ENCODE measurements around the gene CTSE. TPM values are rescaled to one million over a fixed set of nuclear protein-coding genes. Genes with fewer than 3 reads are reported as not detected.
"Not testable (repeated sequence)": the region's sequence is repeated elsewhere in the genome, so short reads cannot be mapped to it uniquely, and the experiment has no call there.

CTSE gene
- total and polyA plus RNA-seq, 2 of the 8 experiments (the other 6 are each of a cell fraction or from before 2014, with no cell fraction given): 0.03 TPM; not detected in 1

DNA sequence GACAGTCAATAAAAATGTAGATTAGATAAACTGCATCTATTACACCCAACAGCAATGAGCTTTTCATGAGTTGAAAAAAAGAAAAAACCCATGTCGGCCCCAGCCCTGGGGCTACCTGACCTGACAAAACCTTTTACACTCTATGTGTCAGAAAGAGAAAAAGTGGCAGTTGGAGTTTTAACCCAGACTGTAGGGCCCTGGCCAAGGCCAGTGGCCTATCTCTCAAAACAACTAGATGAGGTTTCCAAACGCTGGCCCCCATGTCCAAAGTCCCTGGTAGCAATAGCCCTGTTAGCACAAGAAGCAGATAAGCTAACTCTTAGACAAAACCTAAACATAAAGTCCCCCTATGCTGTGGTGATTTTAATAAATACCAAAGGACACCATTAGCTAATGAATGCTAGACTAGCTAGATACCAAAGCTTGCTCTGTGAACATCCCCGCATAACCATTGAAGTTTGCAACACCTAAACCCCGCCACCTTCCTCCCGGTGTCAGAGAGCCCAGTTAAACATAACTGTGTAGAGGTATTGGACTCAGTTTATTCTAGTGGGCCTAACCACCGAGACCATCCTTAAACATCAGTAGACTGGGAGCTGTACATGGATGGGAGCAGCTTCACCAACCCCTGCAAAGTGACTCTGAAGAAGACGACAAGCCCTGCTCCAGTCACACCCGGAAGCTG is 32.1 kb upstream of the CTSE start:
- H3K9me3 ChIP-seq (ENCODE audit: insufficient read depth in 2 of 2, low read depth in 1 of 2, low read length in 1 of 2); H2BK15ac ChIP-seq (ENCODE audit: low read length); H2BK20ac ChIP-seq (ENCODE audit: low read length); H3K4ac ChIP-seq (replicated peaks; ENCODE audit: insufficient read length, low read depth, low read length); H3K9ac ChIP-seq (replicated peaks in 1 of 4; ENCODE audit: extremely low read depth in 1 of 4, low read depth in 3 of 4, low read length in 3 of 4); H3K4me1 ChIP-seq (replicated peaks in 1 of 4; ENCODE audit: control insufficient read depth in 3 of 4, insufficient read depth in 4 of 4, low read length in 3 of 4); H2AK5ac ChIP-seq (ENCODE audit: low read depth, low read length); H4K20me1 ChIP-seq (replicated peaks in 1 of 2; ENCODE audit: control insufficient read depth in 1 of 2, insufficient read depth in 2 of 2, low read length in 2 of 2); H3K79me2 ChIP-seq (ENCODE audit: control insufficient read depth in 1 of 2, insufficient read depth in 2 of 2, low read length in 2 of 2); H3K23me2 ChIP-seq (ENCODE audit: low read depth, low read length); H3K27ac ChIP-seq (ENCODE audit: low read depth, low read length); H3K27me3 ChIP-seq (replicated peaks in 1 of 4; ENCODE audit: control insufficient read depth in 3 of 4, extremely low read depth in 1 of 4, insufficient read depth in 3 of 4, low read length in 3 of 4); H3K18ac ChIP-seq (ENCODE audit: extremely low read depth, low read length); H3K4me3 ChIP-seq (ENCODE audit: extremely low read depth in 1 of 4, insufficient read depth in 2 of 4, low read depth in 3 of 4, low read length in 4 of 4); POLR2A ChIA-PET (ENCODE audit: partially characterized antibody); H2BK12ac ChIP-seq (ENCODE audit: low read depth, low read length); H2BK120ac ChIP-seq (replicated peaks; ENCODE audit: low read depth, low read length); H3K79me1 ChIP-seq (ENCODE audit: low read depth, low read length); H3K56ac ChIP-seq (replicated peaks; ENCODE audit: insufficient read length, low read depth, low read length); H4K91ac ChIP-seq (replicated peaks; ENCODE audit: insufficient read length, low read length); H3K14ac ChIP-seq (ENCODE audit: insufficient read length); H4K8ac ChIP-seq (ENCODE audit: extremely low read depth, insufficient read depth, low read length); H3K4me2 ChIP-seq (ENCODE audit: insufficient read depth in 1 of 2, low read depth in 2 of 2, low read length in 2 of 2); H3K36me3 ChIP-seq (ENCODE audit: control insufficient read depth in 2 of 4, insufficient read depth in 4 of 4, low read length in 3 of 4); FAIRE-seq; H3K23ac ChIP-seq (ENCODE audit: insufficient read length); H2BK5ac ChIP-seq (ENCODE audit: low read depth, low read length); DNase-seq (ENCODE audit: low read depth in 1 of 2, low spot score in 2 of 2); H4K5ac ChIP-seq (ENCODE audit: insufficient read length, low read depth, low read length): not testable (repeated sequence)
- H2AFZ ChIP-seq (ENCODE audit: low read length): 0 out of 2 replicates have a peak overlapping the region, but pooled peaks have one; percentile 14
- CTCF ChIA-PET (ENCODE audit: partially characterized antibody): interaction anchor here (0.6 to 2.9 kb wide), 14 partner anchors 12 to 446 kb away, joined by 3 to 10 read pairs (median 3); no protein-coding TSS in a partner anchor
- WGBS, 2 experiments (ENCODE audit: extremely low coverage in 1 of 2, insufficient coverage in 1 of 2, insufficient read length in 1 of 2, insufficient replicate concordance in 2 of 2, low coverage in 1 of 2, low lambda C conversion rate in 2 of 2, missing lambda C conversion rate in 1 of 2): 83% methylated on average over 8 of the region's 8 CpGs; no CpG with 5 or more reads in 1 of the 2 experiments

Data from H1 (cell line).